Smooth muscle cell of the brain vasculature (primary cell): ENCODE data around the gene ATXN7L2.

Experiments used
- DNase-seq: peaks from one replicate; pipeline ENCODE4 v3.0.0-alpha.2; 2012; ENCODE audit warnings: low read depth, low spot score

Gene ATXN7L2

DNA sequence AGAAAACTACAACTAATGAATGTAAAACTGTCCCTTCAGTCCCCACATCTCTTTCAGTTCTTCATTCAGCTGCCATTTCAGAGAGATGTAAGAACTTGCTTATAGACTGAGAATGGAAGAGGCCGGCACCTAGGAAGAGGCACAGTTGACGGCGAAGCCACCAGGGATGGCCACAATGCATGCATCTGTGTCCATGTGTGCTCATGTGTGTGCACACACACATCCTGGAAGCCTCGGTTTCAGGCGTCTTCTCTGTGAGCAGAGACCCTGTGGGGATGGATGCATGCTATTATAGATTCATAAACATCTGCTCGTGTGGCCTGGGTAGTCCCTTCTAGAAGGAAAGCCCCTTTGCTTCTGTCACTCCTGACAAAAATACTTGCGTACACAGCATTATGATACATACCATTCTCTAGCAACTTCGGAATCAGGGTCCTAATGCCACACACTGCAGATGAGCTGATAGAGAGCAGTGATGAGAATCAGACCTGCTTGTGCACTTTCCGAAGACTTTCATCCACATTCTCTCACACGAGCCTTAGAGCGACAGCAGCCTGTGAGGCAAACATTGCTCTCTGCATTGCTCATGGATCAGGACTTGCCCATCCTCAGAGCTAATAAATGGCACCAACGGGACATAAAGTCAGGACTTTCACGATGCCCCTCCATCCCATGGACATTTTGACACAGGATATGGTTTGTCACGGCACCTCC lies 43.5 kb downstream of the ATXN7L2 start:
- DNase-seq, result no peak

DNA sequence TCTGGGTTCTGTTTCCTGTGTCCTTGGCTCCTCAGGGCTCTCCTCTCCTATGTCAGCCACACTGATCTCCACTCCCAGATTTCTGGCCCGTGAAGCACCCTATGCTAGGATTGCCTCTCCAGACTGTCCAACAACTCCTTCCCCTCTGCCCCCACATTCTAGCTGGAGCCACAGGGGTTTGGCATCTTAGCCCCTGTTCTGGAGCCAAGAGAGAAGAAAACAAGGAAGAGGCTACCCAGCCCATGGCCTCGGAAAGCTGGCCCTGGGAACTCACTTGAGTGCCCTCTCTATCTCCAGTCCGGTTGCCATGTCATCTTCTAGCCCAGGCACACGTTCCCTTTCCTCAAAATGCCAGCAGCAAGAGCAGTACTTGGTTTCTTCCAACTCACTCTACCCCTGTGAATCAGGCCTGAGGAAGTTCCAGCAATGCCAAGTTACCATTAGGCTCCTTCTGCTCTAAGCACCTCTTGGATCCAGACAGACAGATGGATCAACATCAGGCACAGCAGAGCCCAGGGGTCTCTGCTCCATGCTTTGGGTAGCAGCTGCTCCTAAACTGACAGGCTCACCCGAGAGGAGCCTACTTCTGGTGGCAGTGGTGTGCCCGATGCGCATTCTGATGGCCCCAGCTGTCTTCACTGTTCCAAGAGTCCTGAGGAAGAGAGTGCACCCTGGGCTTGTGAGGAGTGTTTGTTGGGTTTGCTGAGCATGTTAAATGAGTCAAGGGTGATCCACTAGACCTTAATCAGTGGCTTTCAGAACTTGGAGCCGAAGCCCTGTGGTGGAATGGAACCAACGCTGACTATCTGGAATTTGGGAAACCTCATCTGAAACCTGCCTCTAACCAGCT lies 44.4 kb downstream of the ATXN7L2 start:
- DNase-seq, result no peak

GRCh38 chr1:109528712-109529111 lies 45.0 kb downstream of the ATXN7L2 start:
- DNase-seq, result no peak

DNA sequence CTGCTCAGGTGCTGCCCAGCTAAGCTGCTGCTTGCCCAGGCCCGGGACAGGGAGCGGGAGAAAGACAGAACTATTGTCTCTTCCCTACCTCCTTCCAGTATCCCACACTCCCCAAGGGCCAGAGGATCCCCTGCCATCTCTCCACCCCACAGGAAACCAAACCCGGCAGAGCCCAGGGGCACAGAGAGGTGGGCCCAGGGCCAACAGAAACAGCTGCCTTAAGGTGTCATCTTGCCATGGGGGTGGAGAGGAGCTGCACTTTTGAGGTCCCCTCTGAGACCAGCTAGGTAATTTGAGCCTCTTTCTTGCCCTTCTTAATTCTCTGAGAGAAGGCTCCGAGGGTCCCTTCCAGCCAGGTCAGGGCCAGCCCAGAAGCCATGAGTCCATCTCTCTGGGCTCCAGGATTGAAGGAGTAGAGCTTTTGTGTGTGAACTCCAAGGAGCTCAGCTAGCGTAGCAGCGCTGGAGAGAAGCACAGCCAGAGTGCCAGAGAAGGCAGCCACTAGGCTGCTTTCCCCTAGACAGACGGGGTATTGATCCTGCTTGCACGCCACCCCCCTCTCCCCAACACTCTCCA lies 46.3 kb downstream of the ATXN7L2 start:
- DNase-seq, result no peak

GRCh38 chr1:109530457-109531087 lies 46.9 kb downstream of the ATXN7L2 start:
- DNase-seq, result no peak

GRCh38 chr1:109531380-109531779 lies 47.7 kb downstream of the ATXN7L2 start:
- DNase-seq, result no peak

- DNase-seq, result no peak
Observed at GRCh38 chr1:109531826-109532364, 48.2 kb downstream of the ATXN7L2 start.

DNA sequence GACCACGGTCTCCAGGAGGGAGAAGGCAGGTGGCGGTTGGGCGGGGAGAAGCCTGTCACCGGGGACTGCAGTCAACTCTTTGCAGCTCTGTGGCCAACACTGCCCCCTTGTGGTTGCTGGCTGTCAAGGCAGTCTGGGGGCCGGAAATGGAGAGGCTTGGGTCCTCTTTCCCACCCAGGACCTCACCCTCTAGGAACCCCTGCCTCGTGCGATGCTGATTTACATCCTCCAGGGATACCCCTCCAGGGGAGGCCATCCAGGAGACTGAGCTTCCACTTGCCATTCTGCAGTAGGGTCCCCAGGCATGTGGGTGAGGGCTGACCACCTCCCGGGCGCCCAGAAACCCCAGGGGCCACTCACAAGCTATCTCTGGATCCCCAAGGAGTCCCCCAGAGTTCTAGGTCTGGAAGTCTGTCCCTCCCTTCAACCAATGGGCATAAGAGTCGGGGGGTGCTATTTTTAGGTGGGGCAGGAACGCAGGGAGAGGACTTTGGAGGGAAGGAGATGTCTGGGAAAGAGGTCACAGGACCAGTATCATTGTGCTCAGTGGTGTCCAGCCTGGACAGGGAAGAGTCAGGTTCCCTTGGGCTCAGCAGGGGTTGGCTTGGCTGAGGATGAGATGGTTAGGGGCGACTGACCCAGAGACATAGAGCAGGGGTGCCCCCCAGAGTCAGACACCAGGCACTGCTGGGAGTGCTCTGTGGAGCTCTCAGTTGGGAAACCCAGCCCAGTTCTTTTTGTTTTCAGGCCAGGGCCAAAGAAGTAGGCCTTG lies 48.8 kb downstream of the ATXN7L2 start:
- peak; percentile 46 for DNase-seq

GRCh38 chr1:109534307-109534858 lies 50.7 kb downstream of the ATXN7L2 start:
- no peak for DNase-seq

GRCh38 chr1:109535481-109535880 lies 51.8 kb downstream of the ATXN7L2 start:
- no peak for DNase-seq

- DNase-seq, result no peak
Observed at GRCh38 chr1:109535971-109536491, 52.3 kb downstream of the ATXN7L2 start.

GRCh38 chr1:109537450-109538178 lies 53.9 kb downstream of the ATXN7L2 start:
- no peak for DNase-seq

DNA sequence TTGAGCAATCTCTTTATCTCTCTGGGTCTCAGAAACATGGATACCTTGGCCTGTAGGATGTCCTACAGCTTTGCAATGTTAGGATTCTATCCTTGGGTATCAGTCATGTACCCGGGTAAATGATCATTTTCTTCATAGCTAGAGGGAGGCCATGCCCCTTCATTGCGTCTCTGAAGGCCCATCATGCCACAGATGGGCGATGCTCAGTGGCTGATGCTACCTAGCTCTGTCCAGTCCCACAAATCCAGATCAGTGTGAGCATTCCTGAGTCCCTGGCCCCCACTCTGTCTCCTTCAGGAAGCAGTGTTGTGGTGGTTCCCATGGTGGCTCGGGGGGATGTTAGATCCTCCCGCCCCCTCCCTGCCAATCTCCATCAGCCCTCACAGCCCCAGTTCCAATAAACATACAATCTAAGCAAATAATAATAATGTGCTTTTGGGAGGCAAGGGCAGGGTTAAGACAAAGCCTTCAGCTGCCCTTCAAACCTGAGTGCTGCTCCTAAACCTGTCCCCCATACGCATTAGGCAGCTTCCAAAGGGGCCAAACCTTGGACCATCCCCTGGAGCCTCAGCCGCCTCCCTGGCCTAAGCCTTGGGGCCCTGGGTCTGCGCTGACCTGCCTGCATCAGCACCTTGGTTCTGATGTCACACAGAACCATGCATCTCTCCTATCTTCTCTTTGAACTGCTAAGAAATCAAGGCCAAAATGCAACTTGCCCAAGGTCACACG lies 55.3 kb downstream of the ATXN7L2 start:
- DNase-seq, result no peak

DNA sequence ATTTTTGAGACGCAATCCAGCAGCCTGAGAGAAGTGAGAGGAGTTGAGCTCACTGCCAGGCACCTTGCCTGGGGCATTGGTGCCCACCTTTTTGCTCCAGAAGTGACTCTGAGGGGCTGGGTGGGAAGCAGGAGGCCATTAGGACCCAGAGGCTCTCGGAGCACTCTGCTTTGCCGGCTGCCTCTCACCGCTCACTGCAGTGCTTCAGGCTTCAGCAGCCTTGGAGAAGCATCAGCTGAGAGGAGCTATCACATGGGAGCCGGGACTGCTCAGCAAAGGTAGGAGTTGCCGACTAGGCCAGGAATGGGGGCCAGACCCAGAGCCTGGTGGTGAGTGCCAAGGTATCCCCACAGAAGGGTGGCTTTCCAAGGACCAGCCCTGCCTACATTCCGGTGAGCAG lies 56.0 kb downstream of the ATXN7L2 start, which contains the start of gene GPR61:
Gene GPR61, plus strand, starts transcription at position 197 of the 400 bp plus-strand sequence. CDS start 3,151 bp downstream, outside the sequence.
- DNase-seq, result no peak

DNA sequence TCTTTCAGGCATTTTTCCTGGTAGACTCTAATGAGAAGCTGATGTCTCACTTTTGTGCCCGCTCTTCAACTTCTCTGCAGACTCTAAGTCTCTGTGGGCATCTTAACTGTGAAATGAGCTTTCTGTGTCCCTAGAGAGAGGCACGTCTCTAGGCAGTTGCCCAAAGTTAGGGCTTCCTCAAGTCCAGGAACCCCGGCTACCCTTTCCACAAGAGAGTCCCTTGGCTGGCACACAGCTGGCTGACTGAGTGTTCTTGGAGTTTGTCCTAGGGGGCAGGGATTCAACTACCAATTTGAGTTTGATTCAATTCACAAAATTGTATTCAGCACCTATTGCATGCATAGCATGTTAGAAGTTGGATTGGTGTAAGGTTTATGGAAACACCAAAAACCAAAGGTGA lies 57.4 kb downstream of the ATXN7L2 start:
- no peak for DNase-seq
